Activated naive CD4-positive, alpha-beta T cell treated with anti-CD3 and anti-CD28 coated beads, Interleukin-2, amount 50 U/mL, for 72 hours (primary cell): ENCODE data around the gene FBXW4. TPM values are rescaled to one million over a fixed set of nuclear protein-coding genes. Genes with fewer than 3 reads are reported as not detected.

Source experiments
- ATAC-seq, 2 donors: fragments of 150-1000 bp; cut with Tn5 transposase; 2 replicates each; pipeline ENCODE4 v1.10.0; 2021; ENCODE audit warnings: mild to moderate bottlenecking in 2 of 2, moderate library complexity in 2 of 2
- DNase-seq, 2 donors: peaks; one replicate each; pipeline ENCODE4 v3.0.0; 2021 to 2022; ENCODE audit warnings: low spot score in 2 of 2
- H3K27ac Mint-ChIP-seq, 2 donors: one replicate each; pipeline ENCODE4 v1.8.0; 2022; ENCODE audit warnings: mild to moderate bottlenecking in 2 of 2, mixed read lengths in 2 of 2
- H3K36me3 Mint-ChIP-seq, 2 donors: one replicate each; pipeline ENCODE4 v1.8.0; 2022; ENCODE audit warnings: mixed read lengths in 2 of 2
- H3K9me3 Mint-ChIP-seq, 2 donors: one replicate each; pipeline ENCODE4 v1.8.0; 2022; ENCODE audit warnings: mixed read lengths in 2 of 2
- total RNA-seq, 2 donors: library from RNA; stranded (reverse); gene quantifications; one replicate each; pipeline ENCODE4 v1.2.3, GENCODE V29; 2022

FBXW4 gene
- total RNA-seq, 2 donors from 2014 or later, result 35.7 to 40.3 TPM

DNA sequence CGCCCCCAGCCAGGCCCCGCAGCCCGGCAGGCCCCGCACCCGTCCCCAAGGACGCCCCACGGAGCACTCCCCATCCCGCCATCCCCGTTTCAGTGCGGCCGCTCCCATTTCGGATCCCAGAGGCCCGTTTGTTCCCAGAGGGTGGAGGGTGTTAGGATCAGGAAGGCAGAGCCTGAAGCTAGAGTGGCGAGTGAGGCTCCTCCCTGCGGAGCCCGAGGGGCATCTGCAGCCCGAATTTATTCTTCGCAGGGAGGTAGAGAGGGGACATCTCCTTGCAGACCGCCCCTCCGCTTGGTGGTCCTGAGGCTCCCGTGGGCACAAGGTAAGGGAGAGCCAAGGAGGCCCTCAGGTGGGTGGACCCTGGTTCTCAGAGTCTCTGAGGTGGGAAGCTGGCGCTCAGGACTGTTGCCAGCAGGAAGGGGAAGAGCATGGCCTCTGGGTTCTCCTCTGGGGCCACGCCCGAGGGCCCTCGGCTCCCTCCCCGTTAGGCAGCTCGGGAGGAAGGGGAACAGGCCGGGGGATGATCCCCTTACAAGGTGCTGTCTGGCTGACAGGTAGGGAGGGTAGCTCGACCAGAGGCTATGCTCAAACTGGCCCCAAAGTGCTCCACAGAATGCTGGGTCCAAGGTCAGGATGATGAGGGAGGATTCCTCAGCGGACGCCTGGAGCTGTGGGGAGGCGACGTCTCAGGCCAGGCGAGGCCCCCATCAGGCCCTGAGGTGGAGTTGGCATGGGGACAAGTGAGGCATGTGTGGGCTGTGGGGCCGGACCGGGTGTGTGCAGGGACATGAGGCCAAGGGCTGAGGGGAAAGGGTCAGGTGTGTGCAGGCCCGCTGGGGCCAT, 124.3 kb downstream of the FBXW4 start:
- ATAC-seq (peak in 1 of 2 donors; percentile 14), DNase-seq (no peak)
- Mint-ChIP-seq H3K36me3 (no peaks in the 10 kb centered on the region), H3K9me3 (no peaks in the 10 kb centered on the region), H3K27ac (no peak overlapping the region)

DNA sequence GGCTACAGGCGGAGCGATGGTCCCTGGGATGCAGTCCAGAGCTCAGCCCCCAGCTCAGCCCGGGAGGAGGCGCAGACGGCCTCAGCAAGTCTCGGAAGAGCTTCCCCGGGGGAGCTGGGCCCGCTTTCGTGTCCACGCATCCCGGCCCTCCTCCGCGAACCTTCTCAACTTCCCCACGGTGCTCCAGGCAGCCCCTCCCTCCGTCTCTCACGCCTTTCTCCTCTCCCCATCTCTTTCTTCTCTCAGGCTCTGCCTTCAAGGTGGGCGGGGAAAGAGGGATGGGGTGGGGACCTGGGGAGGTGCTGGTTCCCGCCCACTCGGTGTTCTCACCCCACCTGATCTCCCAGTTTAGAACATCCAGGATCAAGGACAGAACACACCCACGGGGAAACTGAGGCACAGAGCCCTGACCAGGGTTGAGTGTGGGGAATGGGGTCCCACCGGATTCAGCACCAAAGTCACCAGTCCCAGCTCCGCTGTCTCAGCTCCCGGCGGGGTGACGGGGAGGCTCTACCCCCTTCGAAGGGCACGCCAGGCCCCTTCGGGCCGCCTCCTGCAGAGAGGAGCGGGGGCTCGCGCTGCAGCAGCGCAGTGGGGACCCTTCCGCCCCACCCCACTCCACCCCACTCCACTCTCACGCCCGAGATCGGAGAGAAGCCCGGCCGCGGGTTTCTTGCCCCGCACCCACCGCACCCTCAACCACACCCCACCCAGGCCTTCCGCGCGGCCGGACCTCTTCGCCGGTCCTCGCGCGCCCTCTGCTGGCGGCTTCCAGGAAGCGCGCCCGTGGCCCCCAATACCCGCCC, 125.1 kb downstream of the FBXW4 start:
- Mint-ChIP-seq H3K9me3 (no peaks in the 10 kb centered on the region), H3K27ac (no peak overlapping the region), H3K36me3 (no peaks in the 10 kb centered on the region)
- ATAC-seq (peak; percentile 82 to 91), DNase-seq (peak; percentile 70 to 89)

DNA sequence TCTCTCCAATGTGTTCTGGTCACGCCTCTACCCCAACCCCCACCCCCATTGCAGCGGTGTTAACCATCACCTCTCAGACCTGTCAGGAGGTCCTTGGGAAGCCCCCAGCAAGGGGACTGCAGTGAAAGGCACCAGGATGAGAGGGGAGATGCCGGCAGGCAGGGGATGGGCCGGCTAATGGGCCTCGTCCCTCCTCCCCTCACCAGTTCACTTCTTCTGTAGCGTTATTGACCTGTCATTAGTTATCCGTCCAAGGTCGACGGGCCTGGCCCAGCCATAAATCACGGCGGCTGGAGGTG, 125.7 kb downstream of the FBXW4 start:
- Mint-ChIP-seq H3K36me3 (no peaks in the 10 kb centered on the region), H3K27ac (no peak overlapping the region), H3K9me3 (no peaks in the 10 kb centered on the region)
- DNase-seq (no peak), ATAC-seq (no peak)

DNA sequence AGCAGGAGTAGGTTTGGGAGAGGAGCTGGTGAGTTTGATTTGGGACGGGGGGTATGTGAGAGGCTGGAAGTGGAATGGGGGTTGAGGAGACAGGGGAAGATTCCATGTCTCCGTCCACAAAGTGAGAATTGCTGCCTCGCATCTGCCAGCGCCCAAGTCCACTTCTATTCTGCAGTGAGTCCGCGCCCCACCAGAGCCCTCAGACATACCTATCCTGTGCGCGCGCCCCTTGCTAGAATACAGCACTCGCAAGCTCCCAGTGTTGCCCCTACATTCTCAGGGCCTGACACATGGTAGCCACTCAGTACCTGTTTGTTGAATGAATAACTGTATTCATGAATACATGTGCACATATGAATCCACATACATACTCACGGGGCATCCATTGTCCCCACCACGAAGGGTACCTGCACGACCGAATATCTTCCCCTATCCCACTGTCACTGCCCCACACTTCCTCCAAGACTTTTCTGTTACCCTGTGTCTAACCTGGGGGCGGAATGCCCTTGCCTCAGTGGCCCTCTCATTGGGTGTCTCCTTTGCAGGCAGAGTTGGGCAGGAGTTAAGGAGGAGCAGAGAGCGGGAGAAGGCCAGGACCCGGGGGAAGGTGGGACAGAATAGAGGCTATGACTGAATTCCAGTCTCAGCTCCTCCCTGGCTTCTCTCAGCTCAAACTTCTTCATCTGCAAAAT, 126.8 kb downstream of the FBXW4 start:
- H3K9me3 Mint-ChIP-seq, result no peaks in the 10 kb centered on the region
- H3K36me3 Mint-ChIP-seq, result no peaks in the 10 kb centered on the region
- DNase-seq, result peak in 1 of 2 donors; percentile 31

DNA sequence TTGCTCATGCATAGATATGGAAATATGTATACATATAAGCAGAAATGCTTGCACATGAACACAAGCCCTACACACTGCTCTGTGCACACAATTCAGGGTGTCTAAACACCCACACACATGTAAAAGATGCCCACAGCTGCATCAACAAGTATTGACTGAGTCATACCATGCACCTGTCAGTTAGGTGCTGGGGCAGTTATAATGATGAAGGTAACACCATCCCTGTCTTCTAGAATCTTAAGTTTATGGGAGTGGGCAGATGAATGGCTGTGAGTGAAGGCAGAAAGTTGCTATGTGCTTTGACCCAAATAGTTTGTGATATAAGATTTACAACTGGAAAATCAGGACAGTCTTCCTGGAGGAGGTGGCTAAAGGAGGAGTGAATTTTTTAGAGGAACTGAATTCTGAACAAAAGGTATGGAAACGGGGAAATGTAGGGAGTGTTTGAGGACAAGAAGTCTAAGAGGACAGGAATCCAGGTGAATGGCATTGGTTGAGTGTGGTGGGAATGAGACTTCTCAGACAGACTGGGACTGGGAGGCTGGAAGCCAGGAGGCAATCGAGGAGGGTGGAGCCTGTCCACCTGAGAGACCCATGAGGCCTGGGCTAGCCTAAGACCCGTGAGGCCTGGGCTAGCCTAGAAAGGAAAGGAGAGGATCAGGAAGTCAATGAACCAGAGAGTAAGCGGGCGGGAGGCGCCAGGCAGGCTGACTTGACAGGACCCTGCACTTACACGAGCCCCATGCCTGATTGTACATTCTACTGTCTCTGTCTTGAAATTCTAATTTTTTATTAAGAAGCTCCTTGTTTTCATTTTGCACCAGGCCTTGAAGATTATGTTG, 127.6 kb downstream of the FBXW4 start:
- DNase-seq (no peak), ATAC-seq (peak; percentile 15 to 50)
- Mint-ChIP-seq H3K27ac (no peak overlapping the region), H3K36me3 (no peaks in the 10 kb centered on the region), H3K9me3 (no peaks in the 10 kb centered on the region)

More for the DNA sequence above, 126.8 kb downstream of the FBXW4 start:
- no peak overlapping the region for H3K27ac Mint-ChIP-seq
- ATAC-seq, result no peak

DNA sequence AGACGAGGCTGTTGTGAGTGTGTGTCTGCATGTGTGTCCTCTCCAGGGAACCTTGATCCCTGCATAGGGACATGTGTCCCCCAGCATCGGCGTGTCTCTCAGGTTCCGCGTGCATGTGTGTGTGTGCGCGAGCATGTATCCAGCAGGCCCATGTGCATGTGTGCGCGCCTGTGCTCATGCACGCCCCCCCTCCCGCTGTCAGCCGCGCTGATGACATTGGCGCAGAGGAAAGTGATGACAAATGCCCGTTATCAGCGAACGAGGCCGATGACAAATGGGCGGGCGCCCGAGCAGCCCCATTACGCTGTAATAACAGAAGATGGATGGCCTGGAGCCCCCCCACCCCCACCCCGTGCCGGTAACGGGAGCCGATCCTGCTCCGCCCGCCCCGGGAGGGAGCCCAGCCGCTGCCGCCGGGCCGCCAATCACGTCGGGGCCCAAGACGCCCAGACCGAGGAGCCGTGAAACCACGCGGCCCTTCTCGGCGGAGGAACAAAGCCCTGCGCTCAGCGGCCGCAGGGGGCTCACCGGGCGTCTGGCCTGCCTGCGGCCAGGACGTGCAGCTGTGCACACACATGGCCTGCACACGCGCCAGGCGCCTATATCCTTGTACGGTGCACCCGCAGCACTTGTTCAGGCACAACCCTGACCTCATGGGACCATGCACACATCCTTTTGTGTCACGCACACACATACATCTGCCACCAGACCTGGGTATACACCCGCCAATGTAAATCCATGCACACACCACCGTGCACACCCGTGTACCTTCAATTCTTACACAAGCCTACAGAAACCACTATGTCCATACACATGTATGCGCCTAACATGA, 128.4 kb downstream of the FBXW4 start:
- DNase-seq, result peak in 1 of 2 donors; percentile 47
- ATAC-seq, result peak in 1 of 2 donors; percentile 0
- H3K9me3 Mint-ChIP-seq, result no peaks in the 10 kb centered on the region
- no peak overlapping the region for H3K27ac Mint-ChIP-seq
- H3K36me3 Mint-ChIP-seq, result no peaks in the 10 kb centered on the region

DNA sequence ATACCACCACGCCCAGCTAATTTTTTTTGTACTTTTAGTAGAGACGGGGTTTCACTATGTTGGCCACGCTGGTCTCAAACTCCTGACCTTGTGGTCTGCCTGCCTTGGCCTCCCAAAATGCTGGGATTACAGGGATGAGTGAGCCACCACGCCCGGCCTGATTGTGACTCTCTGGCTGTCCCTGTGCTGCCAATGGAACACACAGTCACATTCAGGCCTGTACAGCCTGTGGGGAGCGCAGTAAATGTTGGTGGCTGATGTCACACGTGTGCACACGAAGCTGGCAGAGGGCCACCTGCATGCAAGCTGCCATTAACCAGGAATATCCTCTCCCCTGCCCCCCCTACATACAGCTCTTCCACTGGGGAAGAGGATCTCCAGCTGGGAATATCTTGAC, 129.0 kb downstream of the FBXW4 start:
- ATAC-seq (no peak), DNase-seq (peak in 1 of 2 donors; percentile 4)
- Mint-ChIP-seq H3K9me3 (no peaks in the 10 kb centered on the region), H3K36me3 (no peaks in the 10 kb centered on the region), H3K27ac (no peak overlapping the region)

DNA sequence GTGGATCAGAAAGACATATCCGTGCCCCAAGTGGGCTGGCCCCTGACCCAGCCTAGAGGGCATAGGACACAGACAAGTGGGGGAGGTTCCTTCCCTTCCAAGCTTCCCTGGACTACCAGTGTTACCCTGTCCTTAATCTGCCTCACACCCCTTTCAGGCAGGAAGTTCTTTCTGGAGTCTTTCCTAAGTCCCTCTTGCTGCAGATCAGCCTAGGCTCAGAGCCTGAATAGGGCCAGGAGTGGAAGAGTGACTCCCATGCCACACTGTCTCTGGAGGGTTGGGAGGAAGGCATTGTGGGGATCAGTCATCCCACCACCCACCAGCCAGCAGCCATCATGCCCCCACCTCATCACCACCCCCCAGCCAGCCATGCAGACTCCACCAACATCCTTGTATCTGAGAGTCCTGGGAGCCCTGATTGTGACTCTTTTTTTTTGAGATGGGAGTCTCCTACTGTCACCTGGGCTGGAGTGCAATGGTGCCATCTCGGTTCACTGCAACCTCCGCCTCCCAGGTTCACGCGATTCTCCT, 129.5 kb downstream of the FBXW4 start:
- Mint-ChIP-seq H3K36me3 (no peaks in the 10 kb centered on the region), H3K27ac (no peak overlapping the region), H3K9me3 (no peaks in the 10 kb centered on the region)
- ATAC-seq (no peak), DNase-seq (peak in 1 of 2 donors; percentile 44)

DNA sequence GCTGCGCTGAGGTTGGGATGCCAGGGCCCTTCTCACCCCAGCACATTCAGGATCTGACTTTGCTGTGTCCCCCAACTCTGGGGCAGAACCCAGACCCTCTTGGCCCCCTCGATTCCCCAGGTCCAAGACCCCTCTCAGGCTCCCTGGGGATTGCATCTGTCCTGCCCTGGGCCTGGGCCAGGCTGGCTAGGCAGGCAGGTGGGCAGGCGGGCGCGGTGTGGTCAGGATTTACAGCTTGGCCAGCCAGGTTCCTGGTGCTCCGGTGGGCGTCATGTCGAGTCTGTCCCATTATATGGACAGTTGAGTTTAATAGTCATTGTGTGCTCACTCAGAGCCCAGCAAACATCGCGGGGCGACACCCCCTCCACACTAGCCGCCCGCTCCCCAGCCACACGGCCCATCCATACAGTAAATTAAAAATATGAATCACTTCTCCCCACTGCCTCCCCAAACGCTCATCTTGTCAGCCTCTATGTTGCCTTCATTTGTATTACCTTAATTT, 130.4 kb downstream of the FBXW4 start:
- ATAC-seq (no peak), DNase-seq (peak in 1 of 2 donors; percentile 31)
- no peak overlapping the region for H3K27ac Mint-ChIP-seq
- no peaks in the 10 kb centered on the region for H3K36me3 Mint-ChIP-seq
- H3K9me3 Mint-ChIP-seq, result no peaks in the 10 kb centered on the region

DNA sequence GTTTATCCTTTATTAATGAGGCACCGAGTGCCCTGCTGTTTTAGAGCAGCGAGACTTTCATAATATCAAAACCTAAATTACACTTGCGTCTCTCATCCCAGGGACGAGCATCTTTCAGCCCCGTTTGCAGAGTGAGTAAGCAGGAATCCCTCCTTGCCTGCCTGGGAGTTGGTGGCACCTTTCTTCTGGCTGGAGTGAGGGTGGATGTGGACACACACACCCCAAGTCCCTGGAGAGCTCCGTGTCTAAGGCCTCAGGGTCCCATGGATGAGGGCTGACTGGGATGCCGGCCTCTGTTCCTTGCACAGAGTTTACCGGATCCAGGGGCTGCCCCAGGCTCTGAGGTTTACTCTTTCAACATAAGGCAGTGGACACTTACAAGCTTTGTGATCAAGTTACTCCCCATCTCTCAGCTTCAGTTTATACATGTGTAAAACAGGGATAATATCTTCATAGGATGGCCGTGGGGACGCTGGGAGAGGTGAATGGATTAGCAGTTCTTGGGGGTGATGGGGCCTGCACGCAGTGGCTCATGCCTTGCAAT, 131.4 kb downstream of the FBXW4 start:
- Mint-ChIP-seq H3K36me3 (no peaks in the 10 kb centered on the region), H3K9me3 (no peaks in the 10 kb centered on the region), H3K27ac (no peak overlapping the region)
- ATAC-seq (no peak), DNase-seq (peak in 1 of 2 donors; percentile 18)

DNA sequence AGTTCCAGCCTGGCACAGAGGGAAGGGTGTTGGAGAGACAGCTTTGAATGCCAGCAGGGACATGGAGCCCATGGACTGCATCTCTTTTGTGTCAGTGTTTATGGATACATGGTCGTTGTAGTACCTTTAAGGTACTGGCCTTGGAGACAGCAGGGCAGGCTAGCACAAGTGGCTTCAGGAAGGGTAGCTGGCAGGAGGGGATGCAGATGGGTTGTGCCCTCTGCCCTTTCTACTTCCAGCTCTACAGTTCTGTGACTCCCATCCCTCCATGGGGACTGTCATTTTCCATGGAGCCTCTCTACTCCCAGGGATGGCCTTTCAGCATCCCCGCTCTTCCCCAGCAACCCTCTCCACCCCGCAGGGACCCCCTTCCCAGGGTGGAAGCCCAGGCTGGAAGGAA, 132.0 kb downstream of the FBXW4 start:
- DNase-seq, result no peak
- no peaks in the 10 kb centered on the region for H3K9me3 Mint-ChIP-seq
- H3K36me3 Mint-ChIP-seq, result no peaks in the 10 kb centered on the region
- no peak overlapping the region for H3K27ac Mint-ChIP-seq
- ATAC-seq, result no peak

DNA sequence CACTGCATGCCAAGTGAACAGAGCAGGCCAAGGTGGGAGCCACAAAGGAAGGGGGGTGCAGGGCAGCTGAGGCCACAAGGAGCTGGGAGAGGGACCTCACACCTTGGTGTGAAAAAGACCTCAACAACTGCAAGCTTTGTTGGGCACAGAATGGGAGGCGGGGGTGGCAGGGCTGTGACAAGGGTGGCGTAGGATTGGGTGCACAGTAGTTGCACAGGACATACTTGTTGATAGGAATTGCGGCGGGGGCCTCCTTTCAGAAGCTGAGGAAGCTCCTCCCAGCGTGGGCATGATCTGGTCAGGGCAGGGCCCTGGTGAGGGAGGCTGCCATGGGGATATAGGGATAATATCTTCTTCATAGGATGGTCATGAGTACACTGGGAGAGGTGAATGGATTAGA, 132.7 kb downstream of the FBXW4 start:
- Mint-ChIP-seq H3K9me3 (no peaks in the 10 kb centered on the region), H3K27ac (no peak overlapping the region), H3K36me3 (no peaks in the 10 kb centered on the region)
- ATAC-seq, result no peak
- no peak for DNase-seq

DNA sequence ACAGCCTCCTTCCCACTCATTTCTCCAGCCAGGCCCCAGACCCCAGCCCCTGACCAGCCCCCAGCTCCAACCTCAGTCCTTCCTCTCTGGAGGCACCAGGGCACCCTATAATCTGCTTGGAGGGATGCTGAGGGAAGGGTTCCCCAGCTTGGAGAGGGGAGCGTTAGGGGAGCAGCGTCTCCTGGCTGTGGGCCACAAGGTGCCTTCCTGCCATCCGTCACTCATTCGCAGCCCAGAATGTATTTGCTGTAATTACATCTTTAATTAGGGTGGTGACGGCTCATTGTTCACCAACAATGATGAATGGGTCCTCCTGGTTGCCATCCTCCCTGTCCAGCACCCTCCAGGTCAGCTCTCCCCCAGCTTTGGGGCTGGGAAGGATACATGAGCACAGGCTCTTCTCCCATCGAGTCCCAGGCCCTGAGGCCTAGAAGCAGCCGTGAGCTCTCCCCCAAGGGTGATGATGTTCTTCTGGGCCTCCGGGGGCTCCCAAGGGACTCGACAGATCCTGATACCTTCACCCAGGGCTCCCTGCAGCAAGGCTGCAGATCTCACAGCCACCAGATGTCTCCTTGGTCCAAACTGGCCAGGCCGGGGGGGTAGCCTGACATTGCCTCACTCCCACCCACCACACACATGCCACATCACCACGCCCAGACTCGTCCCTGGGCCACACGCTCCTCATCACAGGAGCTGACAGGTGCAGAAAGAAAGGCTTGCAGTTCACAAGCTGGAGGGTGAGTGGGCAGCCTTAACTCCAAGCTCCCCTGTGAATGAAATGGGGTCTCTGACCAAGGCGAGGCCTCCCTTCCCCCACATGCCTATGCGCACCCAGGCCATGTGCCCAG, 133.7 kb downstream of the FBXW4 start:
- DNase-seq (no peak), ATAC-seq (no peak)
- H3K27ac Mint-ChIP-seq, result peak overlapping the region; percentile 29 to 60
- H3K9me3 Mint-ChIP-seq, result no peaks in the 10 kb centered on the region
- no peaks in the 10 kb centered on the region for H3K36me3 Mint-ChIP-seq
